HCT116 (cell line): ENCODE measurements around the gene PTBP3. TPM values are rescaled to one million over a fixed set of nuclear protein-coding genes. Genes with fewer than 3 reads are reported as not detected.

Experiments used
- ATAC-seq: fragments of 200-7000 bp; cut with Tn5 transposase; 2 replicates; pipeline ENCODE4 v1.9.1; 2020; ENCODE audit warnings: mild to moderate bottlenecking, moderate library complexity
- BruUV-seq: library from RNA; stranded (reverse); fragments of 400-500 nt; replicated peaks from 2 replicates; lab custom pipeline; 2021; lab: Mats Ljungman, UMichigan
- CTCF ChIA-PET: fragments of 300-600 bp; sonication (Branson Sonifier 250); formaldehyde crosslinking; loops from one replicate; lab custom pipeline; 2021; ENCODE audit warnings: antibody characterized with exemption; lab: Charles Lee
- POLR2A ChIA-PET: fragments of 300-600, 350-600 bp; sonication (Branson Sonifier 250); formaldehyde crosslinking; loops from one replicate; lab custom pipeline; 2021; ENCODE audit warnings: antibody characterized with exemption; lab: Charles Lee
- RAD21 ChIA-PET, 2 experiments: fragments of 300-600 bp; sonication (Branson Sonifier 250); formaldehyde crosslinking; loops; one replicate each; lab custom pipeline; 2023; ENCODE audit warnings: low total read pairs in 2 of 2; ENCODE audit not compliant: uncharacterized antibody in 2 of 2, unreplicated experiment in 2 of 2, low non-redundant PET in 1 of 2; lab: Charles Lee
- DNase-seq: peaks from one replicate; pipeline ENCODE4 v3.0.0-alpha.2; 2010; ENCODE audit warnings: low read depth, low spot score
- H2AFZ ChIP-seq: fragments of 200-600 bp; shearing (Covaris generic), sonication (generic); 2 replicates; pipeline ENCODE4 v1.6.1; 2017; ENCODE audit warnings: low read depth, mixed run types, mixed read lengths, antibody characterized with exemption, low read length; ENCODE audit not compliant: poor library complexity, severe bottlenecking
- H3K27ac ChIP-seq: 2 replicates; pipeline ENCODE4 v1.5.1; 2012; ENCODE audit warnings: low read depth, low read length
- H3K27me3 ChIP-seq: fragments of 200-600 bp; sonication (generic); 2 replicates; pipeline ENCODE4 v1.6.1; 2016; ENCODE audit warnings: mixed run types, low read length, mixed read lengths; ENCODE audit not compliant: insufficient read depth
- H3K36me3 ChIP-seq, 2 experiments: fragments of 200-500 bp in 1 of 2; fragments of 200-600 bp in 1 of 2; sonication (Bioruptor generic) in 1 of 2; sonication (generic) in 1 of 2; 2 replicates each; pipeline versions ENCODE4 v1.5.1 to v1.6.1; 2014 to 2016; ENCODE audit warnings: low read length in 2 of 2, inconsistent platforms in 1 of 2, mixed read lengths in 1 of 2, mixed run types in 1 of 2; ENCODE audit not compliant: insufficient read depth in 2 of 2, control insufficient read depth in 1 of 2
- H3K4me1 ChIP-seq, 2 experiments: fragments of 200-600 bp in 1 of 2; sonication (generic) in 1 of 2; 2 replicates each; pipeline versions ENCODE4 v1.5.1 to v1.6.1; 2012 to 2017; ENCODE audit warnings: low read length in 2 of 2, inconsistent platforms in 1 of 2, mild to moderate bottlenecking in 1 of 2, mixed read lengths in 1 of 2, mixed run types in 1 of 2, moderate library complexity in 1 of 2; ENCODE audit not compliant: insufficient read depth in 2 of 2, control insufficient read depth in 1 of 2
- H3K4me2 ChIP-seq: fragments of 200-600 bp; sonication (generic); 2 replicates; pipeline ENCODE4 v1.6.1; 2017; ENCODE audit warnings: mixed run types, low read length, mixed read lengths
- H3K4me3 ChIP-seq, 2 experiments: fragments of 200-600 bp in 1 of 2; sonication (generic) in 1 of 2; replicated peaks in 1 of 2; 2 replicates each; pipeline ENCODE4 v1.5.1; 2011 to 2016; ENCODE audit warnings: low read length in 2 of 2, control low read depth in 1 of 2, low read depth in 1 of 2, mild to moderate bottlenecking in 1 of 2, mixed read lengths in 1 of 2, mixed run types in 1 of 2
- H3K79me2 ChIP-seq: fragments of 200-600 bp; sonication (generic); 2 replicates; pipeline ENCODE4 v1.6.1; 2017; ENCODE audit warnings: mild to moderate bottlenecking, mixed run types, low read length, moderate library complexity, mixed read lengths; ENCODE audit not compliant: insufficient read depth
- H3K9ac ChIP-seq: fragments of 200-600 bp; sonication (generic); 2 replicates; pipeline ENCODE4 v1.6.1; 2016; ENCODE audit warnings: low read length, mixed read lengths
- H3K9me2 ChIP-seq: fragments of 200-600 bp; sonication (generic), shearing (Covaris generic); 2 replicates; pipeline ENCODE4 v1.6.1; 2017; ENCODE audit warnings: mixed run types, mild to moderate bottlenecking, moderate library complexity; ENCODE audit not compliant: insufficient read depth
- H3K9me3 ChIP-seq, 2 experiments: fragments of 200-500 bp in 1 of 2; fragments of 200-600 bp in 1 of 2; sonication (Bioruptor generic) in 1 of 2; sonication (generic) in 1 of 2; 2 replicates each; pipeline ENCODE4 v1.6.1; 2014 to 2017; ENCODE audit warnings: low read length in 2 of 2, mixed read lengths in 2 of 2, inconsistent platforms in 1 of 2, low read depth in 1 of 2, mild to moderate bottlenecking in 1 of 2, mixed run types in 1 of 2, moderate library complexity in 1 of 2; ENCODE audit not compliant: control insufficient read depth in 1 of 2, insufficient read depth in 1 of 2
- H4K20me1 ChIP-seq: fragments of 200-600 bp; sonication (generic), shearing (Covaris generic); 2 replicates; pipeline ENCODE4 v1.6.1; 2017; ENCODE audit warnings: mixed run types, mild to moderate bottlenecking, moderate library complexity; ENCODE audit not compliant: insufficient read depth
- ATF3 ChIP-seq: IDR thresholded peaks from 2 replicates; pipeline ENCODE4 v1.6.1; 2012
- CEBPB ChIP-seq: IDR thresholded peaks from 2 replicates; pipeline ENCODE4 v1.6.1; 2012; ENCODE audit warnings: low read depth
- EGR1 ChIP-seq: IDR thresholded peaks from 2 replicates; pipeline ENCODE4 v1.6.1; 2012; ENCODE audit warnings: low read depth
- EZH2phosphoT487 ChIP-seq: fragments of 200-600 bp; IDR thresholded peaks from 2 replicates; pipeline ENCODE4 v1.6.1; 2018; ENCODE audit warnings: antibody characterized with exemption, borderline replicate concordance
- RAD21 ChIP-seq: IDR thresholded peaks from 2 replicates; pipeline ENCODE4 v1.6.1; 2012; ENCODE audit warnings: low read depth, mild to moderate bottlenecking
- SIN3A ChIP-seq: IDR thresholded peaks from 2 replicates; pipeline ENCODE4 v1.6.1; 2012; ENCODE audit warnings: low read depth
- SP1 ChIP-seq: IDR thresholded peaks from 2 replicates; pipeline ENCODE4 v1.6.1; 2012; ENCODE audit warnings: low read depth
- SRF ChIP-seq: IDR thresholded peaks from 2 replicates; pipeline ENCODE4 v1.6.1; 2012; ENCODE audit warnings: low read depth
- YY1 ChIP-seq: IDR thresholded peaks from 2 replicates; pipeline ENCODE4 v1.6.1; 2011; ENCODE audit warnings: low read length, low read depth, moderate library complexity, mild to moderate bottlenecking; ENCODE audit not compliant: insufficient replicate concordance; ENCODE audit errors: extremely low read depth
- ZBTB33 ChIP-seq: IDR thresholded peaks from 2 replicates; pipeline ENCODE4 v1.6.1; 2011; ENCODE audit warnings: mild to moderate bottlenecking, low read length, moderate library complexity; ENCODE audit not compliant: insufficient replicate concordance; ENCODE audit errors: extremely low read depth
- intact Hi-C: fragments of 100-400 bp; cut with micrococcal nuclease; formaldehyde crosslinking; loops from 2 replicates; pipeline ENCODE4 v1.10.0; 2022
- total RNA-seq: library from RNA; stranded (reverse); gene quantifications from one replicate; pipeline ENCODE4 v1.2.1, GENCODE V29; 2021; ENCODE audit not compliant: unreplicated experiment

The PTBP3 gene
- total RNA-seq, 1 experiment from 2014 or later, result 102 TPM

GRCh38 chr9:112310826-112311225, 22.6 kb downstream of the PTBP3 start:
- Histone ChIP-seq H4K20me1 (peaks cover 9% of the 10 kb centered on the region; the same call in 1 of the 2 replicates), H3K9me2 (no peaks in the 10 kb centered on the region), H3K9ac (no peak overlapping the region), H3K36me3 (no peaks in the 10 kb centered on the region), H3K4me2 (no peak overlapping the region), H2AFZ (no peak overlapping the region), H3K9me3 (no peaks in the 10 kb centered on the region), H3K79me2 (peaks cover 95% of the 10 kb centered on the region), H3K27me3 (no peaks in the 10 kb centered on the region), H3K4me3 (no peak overlapping the region), H3K4me1 (no peaks in the 10 kb centered on the region), H3K27ac (no peak overlapping the region)
- DNase-seq (no peak), ATAC-seq (no peak)
- intact Hi-C loops, result no loop called here
- CTCF ChIA-PET, result no interaction called here
- TF ChIP-seq RAD21 (no peak), ZBTB33 (no peak), YY1 (no peak), EGR1 (no peak), ATF3 (no peak), CEBPB (no peak), SRF (no peak), SIN3A (no peak), SP1 (no peak), EZH2phosphoT487 (no peak)
- RAD21 ChIA-PET, result no interaction called here
- BruUV-seq, result no TSS peak
- POLR2A ChIA-PET, result interaction anchor here (0.7 kb wide), 1 partner anchor 224 kb away, joined by 4 read pairs; no protein-coding TSS in a partner anchor
